Right atrium auricular region (tissue), 2 donors: ENCODE data around the gene RAB32. TPM values are rescaled to one million over a fixed set of nuclear protein-coding genes. Genes with fewer than 3 reads are reported as not detected.

ENCODE experiments used
- DNase-seq: peaks from one replicate; pipeline ENCODE4 v3.0.0-alpha.2; 2019; ENCODE audit warnings: low spot score
- H3K27ac ChIP-seq, 2 donors: fragments of 200-600 bp; sonication (generic); 1 replicate in 1 of 2; 2 replicates in 1 of 2; pipeline ENCODE4 v1.5.1; 2016 to 2019
- H3K27me3 ChIP-seq, 2 donors: fragments of 200-600 bp; sonication (generic); one replicate each; pipeline versions ENCODE4 v1.5.1 to v1.6.0; 2017 to 2019
- H3K36me3 ChIP-seq: fragments of 200-600 bp; sonication (generic); one replicate; pipeline ENCODE4 v1.5.1; 2016
- H3K4me1 ChIP-seq, 2 donors: fragments of 200-600 bp; sonication (generic); one replicate each; pipeline versions ENCODE4 v1.5.1 to v1.6.0; 2017 to 2019
- H3K4me3 ChIP-seq, 2 donors: fragments of 200-600 bp; sonication (generic); 1 replicate in 1 of 2; 2 replicates in 1 of 2; pipeline ENCODE4 v1.5.1; 2017 to 2019; ENCODE audit warnings: mild to moderate bottlenecking in 1 of 2, moderate library complexity in 1 of 2
- H3K9me3 ChIP-seq, 2 donors: fragments of 200-600 bp; sonication (generic); one replicate each; pipeline ENCODE4 v1.5.1; 2019
- total RNA-seq, 2 donors: library from RNA; depleted of rRNA; stranded (reverse); fragments of >200 nt; gene quantifications; one replicate each; pipeline ENCODE4 v1.1.0, GENCODE V29; 2016
- TF ChIP-seq, protein P1 (sequence below), 2 donors: fragments of 200-600 bp; sonication (generic); IDR thresholded peaks; one replicate each; pipeline ENCODE4 v1.5.1; 2019; ENCODE audit warnings: antibody characterized with exemption in 2 of 2

RAB32 gene
- total RNA-seq, 2 donors from 2014 or later = 7.0 to 18.6 TPM

DNA sequence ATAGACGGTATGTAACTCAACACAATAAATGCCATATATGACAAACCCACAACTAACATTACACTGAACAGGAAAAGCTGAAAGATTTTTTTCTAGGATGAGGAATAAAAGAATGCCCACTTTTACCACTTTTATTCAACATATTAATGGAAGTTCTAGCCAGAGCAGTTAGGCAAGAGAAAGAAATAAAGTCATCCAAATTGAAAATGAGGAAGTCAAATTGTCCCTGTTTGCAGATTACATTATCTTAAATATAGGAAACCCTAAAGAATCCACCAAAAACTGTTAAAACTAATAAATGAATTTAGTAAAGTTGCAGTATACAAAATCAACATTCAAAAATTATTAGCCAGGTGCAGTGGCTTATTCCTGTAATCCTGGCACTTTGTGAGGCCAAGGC, 30.6 kb downstream of the RAB32 start:
- TF ChIP-seq, protein P1, sequence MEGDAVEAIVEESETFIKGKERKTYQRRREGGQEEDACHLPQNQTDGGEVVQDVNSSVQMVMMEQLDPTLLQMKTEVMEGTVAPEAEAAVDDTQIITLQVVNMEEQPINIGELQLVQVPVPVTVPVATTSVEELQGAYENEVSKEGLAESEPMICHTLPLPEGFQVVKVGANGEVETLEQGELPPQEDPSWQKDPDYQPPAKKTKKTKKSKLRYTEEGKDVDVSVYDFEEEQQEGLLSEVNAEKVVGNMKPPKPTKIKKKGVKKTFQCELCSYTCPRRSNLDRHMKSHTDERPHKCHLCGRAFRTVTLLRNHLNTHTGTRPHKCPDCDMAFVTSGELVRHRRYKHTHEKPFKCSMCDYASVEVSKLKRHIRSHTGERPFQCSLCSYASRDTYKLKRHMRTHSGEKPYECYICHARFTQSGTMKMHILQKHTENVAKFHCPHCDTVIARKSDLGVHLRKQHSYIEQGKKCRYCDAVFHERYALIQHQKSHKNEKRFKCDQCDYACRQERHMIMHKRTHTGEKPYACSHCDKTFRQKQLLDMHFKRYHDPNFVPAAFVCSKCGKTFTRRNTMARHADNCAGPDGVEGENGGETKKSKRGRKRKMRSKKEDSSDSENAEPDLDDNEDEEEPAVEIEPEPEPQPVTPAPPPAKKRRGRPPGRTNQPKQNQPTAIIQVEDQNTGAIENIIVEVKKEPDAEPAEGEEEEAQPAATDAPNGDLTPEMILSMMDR (IDR thresholded peaks at IDR 0.05) = no peak
- Histone ChIP-seq H3K9me3 (peaks cover 0 to 22% of the 10 kb centered on the region in 2 donors), H3K27me3 (no peaks in the 10 kb centered on the region), H3K36me3 (no peaks in the 10 kb centered on the region), H3K4me3 (no peak overlapping the region), H3K4me1 (no peaks in the 10 kb centered on the region), H3K27ac (no peak overlapping the region)
- no peak for DNase-seq

DNA sequence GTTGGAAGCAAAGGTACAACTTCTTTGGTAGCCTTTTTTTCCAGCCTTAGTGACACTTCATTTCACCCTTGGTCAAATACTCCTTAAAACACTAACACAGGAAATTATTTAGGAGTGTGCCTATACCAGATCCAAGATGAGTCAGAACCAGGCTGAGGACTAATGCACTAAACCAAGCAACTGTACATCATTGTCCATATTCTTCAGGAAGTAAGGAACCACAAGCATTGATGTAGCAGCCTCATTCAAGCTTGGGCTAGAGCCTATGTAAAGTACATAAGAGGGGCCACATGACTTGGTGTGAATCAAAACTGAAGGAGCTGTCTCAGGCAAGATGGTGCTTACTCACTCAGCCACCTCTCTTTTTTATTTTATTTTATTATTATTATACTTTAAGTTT, 34.4 kb downstream of the RAB32 start:
- H3K27me3 ChIP-seq = no peaks in the 10 kb centered on the region
- TF ChIP-seq, protein P1 (IDR thresholded peaks at IDR 0.05) = no peak
- H3K4me1 ChIP-seq = no peaks in the 10 kb centered on the region
- peaks cover 0 to 15% of the 10 kb centered on the region in 2 donors for H3K9me3 ChIP-seq
- H3K27ac ChIP-seq = no peak overlapping the region
- no peak overlapping the region for H3K4me3 ChIP-seq
- no peaks in the 10 kb centered on the region for H3K36me3 ChIP-seq
- DNase-seq = no peak

DNA sequence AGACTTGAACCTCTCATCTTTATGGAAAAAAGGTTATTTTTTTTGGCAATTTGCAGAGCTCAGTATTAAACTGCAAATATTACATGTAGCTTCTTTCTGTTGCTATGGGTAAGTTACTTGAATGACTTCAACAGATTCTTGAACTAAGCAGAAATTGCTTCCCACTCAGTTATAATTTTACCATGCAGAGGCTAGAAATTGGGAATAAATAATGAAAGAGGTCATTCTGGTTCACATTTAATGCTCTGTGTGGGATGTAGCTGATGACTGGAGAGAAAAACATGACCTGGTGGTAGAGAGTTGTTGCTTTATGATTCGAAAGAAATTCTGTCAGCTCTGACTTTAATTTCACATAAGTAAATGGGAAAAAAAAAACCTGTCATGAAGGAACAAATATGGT, 38.3 kb downstream of the RAB32 start:
- Histone ChIP-seq H3K27ac (no peak overlapping the region), H3K4me3 (no peak overlapping the region), H3K9me3 (no peaks in the 10 kb centered on the region), H3K36me3 (no peaks in the 10 kb centered on the region), H3K4me1 (no peaks in the 10 kb centered on the region), H3K27me3 (no peaks in the 10 kb centered on the region)
- DNase-seq = no peak
- TF ChIP-seq, protein P1 (IDR thresholded peaks at IDR 0.05) = no peak

DNA sequence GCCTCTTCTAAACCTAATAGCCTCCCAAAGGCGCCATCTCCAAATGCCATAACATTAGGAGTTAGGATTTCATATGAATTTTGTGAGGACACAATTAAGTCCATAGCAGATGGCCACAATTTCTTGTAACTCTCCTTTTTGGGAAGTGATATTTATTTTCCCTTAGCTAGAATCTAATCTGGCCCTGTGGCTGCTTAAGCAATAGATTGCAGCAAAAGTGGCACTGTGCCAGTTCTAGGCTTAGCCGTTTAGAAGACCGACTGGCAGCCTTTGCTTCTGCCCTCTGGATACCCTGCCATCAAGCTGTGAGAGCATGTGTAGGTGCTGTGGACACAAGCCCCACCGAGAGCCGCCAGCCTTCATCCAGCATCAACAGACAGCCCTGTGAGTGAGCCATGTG, 39.2 kb downstream of the RAB32 start:
- H3K36me3 ChIP-seq = no peaks in the 10 kb centered on the region
- H3K9me3 ChIP-seq = no peaks in the 10 kb centered on the region
- no peak overlapping the region for H3K27ac ChIP-seq
- TF ChIP-seq, protein P1 (IDR thresholded peaks at IDR 0.05) = no peak
- no peak for DNase-seq
- no peak overlapping the region for H3K4me3 ChIP-seq
- no peaks in the 10 kb centered on the region for H3K27me3 ChIP-seq
- no peaks in the 10 kb centered on the region for H3K4me1 ChIP-seq

DNA sequence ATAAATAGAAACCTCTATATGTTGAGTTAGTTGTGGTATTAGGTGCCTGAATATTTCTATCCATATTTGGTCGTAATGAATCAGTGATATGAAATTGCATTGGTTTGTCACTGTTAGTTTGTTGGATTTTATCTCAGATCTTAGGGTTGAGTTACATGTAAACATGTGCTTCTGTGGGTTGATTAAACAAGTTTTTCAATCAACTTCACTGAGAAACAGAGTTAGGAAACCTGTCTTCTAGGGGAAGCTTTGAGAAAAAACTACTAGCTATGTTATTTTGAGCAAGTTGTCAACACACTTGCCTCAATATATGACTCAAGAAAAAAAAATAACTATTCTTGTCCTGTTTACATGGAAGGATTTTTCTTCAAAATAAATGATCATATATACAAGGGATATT, 40.3 kb downstream of the RAB32 start:
- Histone ChIP-seq H3K4me3 (no peak overlapping the region), H3K4me1 (no peaks in the 10 kb centered on the region), H3K36me3 (no peaks in the 10 kb centered on the region), H3K27ac (no peak overlapping the region), H3K9me3 (no peaks in the 10 kb centered on the region), H3K27me3 (no peaks in the 10 kb centered on the region)
- TF ChIP-seq, protein P1 (IDR thresholded peaks at IDR 0.05) = no peak
- DNase-seq = no peak

DNA sequence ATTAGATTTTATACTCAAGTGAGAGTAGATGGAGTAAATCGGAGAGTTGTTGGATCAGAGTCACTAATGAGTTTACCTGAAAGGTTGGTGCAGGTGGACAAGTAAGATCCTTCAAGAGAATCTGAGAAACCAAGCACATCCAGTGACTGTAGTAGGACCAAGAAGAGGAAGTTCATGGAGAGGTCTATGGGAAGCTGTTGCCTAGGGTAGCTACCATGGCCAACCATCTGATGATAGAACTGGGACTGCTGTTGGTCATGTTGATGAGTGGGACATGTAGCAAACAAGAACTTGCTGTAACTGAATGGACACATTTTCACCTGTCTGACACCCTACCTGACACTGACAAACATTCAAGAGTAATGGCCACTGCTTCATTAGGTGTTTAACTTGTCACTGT, 43.8 kb downstream of the RAB32 start:
- no peak for DNase-seq

More for the DNA sequence above, 43.8 kb downstream of the RAB32 start:
- TF ChIP-seq, protein P1 (IDR thresholded peaks at IDR 0.05) = no peak
- no peak overlapping the region for H3K27ac ChIP-seq
- H3K4me3 ChIP-seq = no peak overlapping the region
- H3K27me3 ChIP-seq = no peaks in the 10 kb centered on the region
- no peaks in the 10 kb centered on the region for H3K36me3 ChIP-seq
- H3K4me1 ChIP-seq = no peaks in the 10 kb centered on the region
- no peaks in the 10 kb centered on the region for H3K9me3 ChIP-seq
